Measurements from ENCODE around the gene UNG. TPM values are rescaled to one million over a fixed set of nuclear protein-coding genes. Genes with fewer than 3 reads are reported as not detected.

The UNG gene
- total RNA-seq, 4 donors from 2014 or later: 17.9 to 43.9 (median 40.0) TPM

- H3K36me3 ChIP-seq: peaks cover 47% of the 10 kb centered on the region
- H3K27me3 ChIP-seq: no peaks in the 10 kb centered on the region
- H3K9me3 ChIP-seq: no peaks in the 10 kb centered on the region
- no peak overlapping the region for H3K27ac ChIP-seq
- WGBS: 93% methylated on average over 6 of the region's 6 CpGs
- DNase-seq (ENCODE audit: low spot score in 2 of 2): no peak
- TF ChIP-seq EP300 (IDR thresholded peaks at IDR 0.05) (no peak), POLR2A (IDR thresholded peaks at IDR 0.05) (no peak), POLR2AphosphoS5 (IDR thresholded peaks at IDR 0.05) (no peak), CTCF (IDR thresholded peaks at IDR 0.05) (no peak)
- peaks cover 4% of the 10 kb centered on the region for H3K4me1 ChIP-seq
- H3K4me3 ChIP-seq: no peak overlapping the region
These were observed 38.6 kb upstream of the UNG start for GRCh38 chr12:109058773-109059172.

- Histone ChIP-seq H3K27ac (no peak overlapping the region), H3K4me3 (no peak overlapping the region), H3K36me3 (peaks cover 49% of the 10 kb centered on the region), H3K9me3 (no peaks in the 10 kb centered on the region), H3K4me1 (no peaks in the 10 kb centered on the region), H3K27me3 (no peaks in the 10 kb centered on the region)
- no peak for DNase-seq (ENCODE audit: low spot score in 2 of 2)
- TF ChIP-seq EP300 (IDR thresholded peaks at IDR 0.05) (no peak), POLR2A (IDR thresholded peaks at IDR 0.05) (no peak), CTCF (IDR thresholded peaks at IDR 0.05) (no peak), POLR2AphosphoS5 (IDR thresholded peaks at IDR 0.05) (no peak)
- WGBS: 89% methylated on average over 3 of the region's 3 CpGs
These were observed 33.3 kb upstream of the UNG start for GRCh38 chr12:109064143-109064542.

- Histone ChIP-seq H3K27me3 (no peaks in the 10 kb centered on the region), H3K9me3 (no peaks in the 10 kb centered on the region), H3K4me3 (no peak overlapping the region), H3K27ac (no peak overlapping the region), H3K36me3 (peaks cover 54% of the 10 kb centered on the region), H3K4me1 (no peaks in the 10 kb centered on the region)
- 91% methylated on average over 5 of the region's 5 CpGs for WGBS
- no peak for DNase-seq (ENCODE audit: low spot score in 2 of 2)
- no peak for TF ChIP-seq EP300 (IDR thresholded peaks at IDR 0.05)
- TF ChIP-seq CTCF (IDR thresholded peaks at IDR 0.05): no peak
- no peak for TF ChIP-seq POLR2A (IDR thresholded peaks at IDR 0.05)
These were observed 32.1 kb upstream of the UNG start for GRCh38 chr12:109065154-109065852.

- WGBS: 67% methylated on average over 1 of the region's 1 CpG
- TF ChIP-seq POLR2A (IDR thresholded peaks at IDR 0.05) (no peak), CTCF (IDR thresholded peaks at IDR 0.05) (no peak), EP300 (IDR thresholded peaks at IDR 0.05) (no peak), POLR2AphosphoS5 (IDR thresholded peaks at IDR 0.05) (no peak)
- H3K36me3 ChIP-seq: peaks cover 57% of the 10 kb centered on the region
These were observed 31.6 kb upstream of the UNG start for GRCh38 chr12:109065853-109066193.

GRCh38 chr12:109069307-109070271 lies 27.8 kb upstream of the UNG start:
- DNase-seq (ENCODE audit: low spot score in 2 of 2): no peak
- H3K4me3 ChIP-seq: no peak overlapping the region
- no peak overlapping the region for H3K27ac ChIP-seq

More at GRCh38 chr12:109065853-109066193, 31.6 kb upstream of the UNG start:
- Histone ChIP-seq H3K27ac (no peak overlapping the region), H3K4me3 (no peak overlapping the region), H3K9me3 (no peaks in the 10 kb centered on the region), H3K4me1 (no peaks in the 10 kb centered on the region), H3K27me3 (no peaks in the 10 kb centered on the region)
- no peak for DNase-seq (ENCODE audit: low spot score in 2 of 2)

More at GRCh38 chr12:109069307-109070271, 27.8 kb upstream of the UNG start:
- no peaks in the 10 kb centered on the region for H3K27me3 ChIP-seq
- H3K4me1 ChIP-seq: no peaks in the 10 kb centered on the region
- TF ChIP-seq POLR2A (IDR thresholded peaks at IDR 0.05) (no peak), CTCF (IDR thresholded peaks at IDR 0.05) (no peak), EP300 (IDR thresholded peaks at IDR 0.05) (no peak), POLR2AphosphoS5 (IDR thresholded peaks at IDR 0.05) (no peak)
- H3K36me3 ChIP-seq: peaks cover 75% of the 10 kb centered on the region
- 82% methylated on average over 17 of the region's 17 CpGs for WGBS
- no peaks in the 10 kb centered on the region for H3K9me3 ChIP-seq

All from suprapubic skin (tissue), 4 donors.